HG02970 (cell line): ENCODE measurements around the gene SLF1.

Experiments used
- ATAC-seq: cut with Tn5 transposase; IDR thresholded peaks from one replicate; pipeline ENCODE4 v1.9.1; 2021; ENCODE audit warnings: mild to moderate bottlenecking, moderate library complexity, moderate number of reproducible peaks; ENCODE audit not compliant: unreplicated experiment, low FRiP score

Gene SLF1

DNA sequence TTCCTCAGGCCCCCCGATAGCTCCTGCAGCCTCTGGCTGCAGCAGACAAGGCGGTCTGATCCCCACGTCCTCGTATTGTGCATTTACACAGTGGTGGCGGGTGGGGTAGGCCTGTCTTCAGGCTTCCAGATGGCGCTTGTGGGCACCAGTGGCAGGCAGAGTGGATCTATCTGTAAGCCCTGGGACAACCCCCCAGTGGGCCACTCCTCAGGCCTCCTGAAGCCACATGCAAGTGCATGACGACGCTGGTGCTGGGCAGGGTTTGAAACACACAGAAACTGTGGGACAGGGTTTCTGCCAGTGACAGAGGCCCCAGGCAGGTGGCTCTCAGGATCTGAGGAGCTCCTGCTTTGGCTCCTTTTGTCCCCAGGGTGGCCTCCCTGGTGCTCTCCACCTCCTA lies 42.0 kb downstream of the SLF1 start:
- ATAC-seq, result no peak

DNA sequence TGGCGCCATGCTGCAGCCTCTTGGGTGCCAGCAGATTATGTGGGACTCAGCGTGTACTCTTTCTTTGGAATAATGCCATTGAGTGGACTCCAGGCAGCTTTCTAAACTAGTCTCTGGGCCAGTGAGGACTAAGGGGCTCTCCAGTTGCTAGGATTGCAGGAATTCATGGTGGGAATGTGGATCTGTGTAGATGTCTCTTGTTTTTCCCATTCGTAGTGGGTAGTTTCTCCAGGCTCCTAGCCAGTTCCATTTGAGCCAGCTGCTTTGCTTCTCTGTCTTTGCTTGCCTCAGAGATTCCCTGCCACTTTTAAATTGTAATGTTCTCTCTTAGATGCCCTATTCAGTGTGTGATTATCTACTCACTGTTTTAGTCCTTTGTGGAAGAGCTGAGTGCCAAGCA lies 42.6 kb downstream of the SLF1 start:
- no peak for ATAC-seq

DNA sequence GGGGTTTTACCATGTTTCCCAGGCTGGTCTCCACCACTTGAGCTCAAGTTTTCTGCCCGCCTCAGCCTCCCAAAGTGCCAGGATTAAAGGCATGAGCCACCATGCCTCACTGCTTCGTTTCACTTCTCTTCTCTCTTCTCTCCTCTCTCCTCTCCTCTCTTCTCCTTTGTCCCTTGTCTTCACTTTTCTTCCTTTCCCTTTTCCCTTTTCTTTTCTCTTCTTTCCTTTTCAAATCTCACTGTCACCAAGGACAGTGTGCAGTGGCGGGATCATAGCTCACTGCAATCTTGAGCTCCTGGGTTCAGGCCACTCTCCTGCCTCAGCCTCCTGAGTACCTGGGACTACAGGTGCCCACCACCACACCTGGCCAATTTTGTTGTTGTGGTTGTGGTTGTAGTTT lies 49.5 kb downstream of the SLF1 start:
- ATAC-seq, result no peak

GRCh38 chr5:94670726-94671125 lies 52.3 kb downstream of the SLF1 start:
- no peak for ATAC-seq

GRCh38 chr5:94672746-94673145 lies 54.3 kb downstream of the SLF1 start:
- ATAC-seq, result no peak

GRCh38 chr5:94674490-94675382 lies 56.3 kb downstream of the SLF1 start:
- no peak for ATAC-seq

- no peak for ATAC-seq
These were observed 57.6 kb downstream of the SLF1 start for GRCh38 chr5:94675965-94676618.

- ATAC-seq, result no peak
These were observed 64.5 kb downstream of the SLF1 start for GRCh38 chr5:94682814-94683520.

- ATAC-seq, result no peak
These were observed 71.4 kb downstream of the SLF1 start for GRCh38 chr5:94689908-94690307.

GRCh38 chr5:94690778-94691177 lies 72.3 kb downstream of the SLF1 start:
- ATAC-seq, result no peak

DNA sequence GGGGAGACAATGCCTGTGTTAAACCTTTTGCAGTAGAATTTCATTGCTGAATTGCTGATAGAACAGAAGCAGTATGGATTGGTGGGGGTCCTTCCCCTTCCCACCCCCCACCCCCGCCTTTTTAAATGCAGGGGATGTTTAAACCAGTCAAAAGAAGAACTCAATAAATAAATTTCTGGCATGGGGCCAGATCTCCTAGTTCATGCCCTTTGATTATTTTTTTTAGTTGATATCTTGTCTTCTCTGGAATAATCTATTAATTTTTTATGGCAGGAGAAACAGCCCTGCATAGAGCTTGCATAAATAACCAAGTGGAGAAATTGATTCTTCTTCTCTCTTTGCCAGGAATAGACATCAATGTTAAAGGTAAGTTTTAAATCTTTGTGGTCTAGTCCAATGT lies 72.8 kb downstream of the SLF1 start:
- ATAC-seq, result no peak

GRCh38 chr5:94691949-94692348 lies 73.5 kb downstream of the SLF1 start:
- no peak for ATAC-seq

GRCh38 chr5:94692581-94692980 lies 74.1 kb downstream of the SLF1 start:
- no peak for ATAC-seq

DNA sequence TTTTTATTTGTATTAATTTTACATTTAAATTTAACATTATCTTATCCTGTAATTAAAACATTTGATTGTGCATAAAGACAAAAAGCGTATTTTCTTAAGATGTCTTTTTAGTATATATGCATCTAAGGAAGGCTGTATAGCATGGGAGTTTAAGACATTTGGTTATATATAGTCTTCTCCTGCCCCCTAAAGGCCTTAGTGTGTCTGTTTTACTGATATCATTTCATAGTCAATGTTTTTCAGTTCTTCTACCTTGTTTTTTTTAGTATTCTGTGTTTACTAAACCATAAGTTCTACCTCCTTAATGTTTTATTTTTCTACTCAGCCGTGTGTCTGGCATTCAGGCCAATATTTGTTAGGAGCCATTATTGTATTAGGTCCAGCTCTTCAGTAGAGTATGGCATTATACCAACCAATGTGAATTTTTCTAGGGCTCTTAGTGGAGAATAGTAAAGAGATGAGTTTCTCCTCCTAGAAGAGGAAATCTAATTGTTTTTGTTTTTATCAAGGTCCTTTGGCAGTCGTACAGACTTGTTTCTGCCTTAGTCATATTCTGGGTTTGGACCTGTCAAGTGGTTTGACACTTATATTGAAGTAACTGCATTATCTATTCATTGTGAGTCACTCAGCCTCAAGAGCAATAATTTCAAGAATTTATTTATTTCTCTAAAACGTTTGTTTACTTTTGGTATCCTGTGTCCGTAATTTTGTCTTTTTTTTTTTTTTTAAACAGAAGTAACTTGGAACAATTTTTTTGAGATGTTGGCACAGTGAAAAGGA lies 74.8 kb downstream of the SLF1 start:
- no peak for ATAC-seq

GRCh38 chr5:94693845-94694370 lies 75.4 kb downstream of the SLF1 start:
- no peak for ATAC-seq

- ATAC-seq, result no peak
These were observed 76.2 kb downstream of the SLF1 start for GRCh38 chr5:94694671-94695070.

- no peak for ATAC-seq
These were observed 79.7 kb downstream of the SLF1 start for GRCh38 chr5:94698197-94698596.

DNA sequence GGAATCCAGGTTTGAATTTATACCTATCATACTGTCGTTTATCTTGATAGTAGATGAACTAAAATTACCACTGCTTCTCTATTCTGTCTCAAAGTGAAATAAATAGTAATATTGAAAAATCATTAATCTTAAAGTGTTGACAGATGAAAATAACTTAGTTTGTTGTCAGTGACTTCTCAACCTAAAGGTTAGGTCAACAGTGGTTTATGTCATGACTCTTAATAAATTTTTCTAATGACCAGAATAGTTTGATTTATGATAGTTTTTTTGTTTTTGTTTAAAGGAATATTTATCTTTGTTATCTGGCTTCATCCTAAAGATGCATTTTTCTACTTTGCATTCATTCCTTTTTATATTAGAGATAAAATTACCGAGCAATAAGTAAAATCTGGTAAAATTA lies 81.1 kb downstream of the SLF1 start:
- ATAC-seq, result no peak

DNA sequence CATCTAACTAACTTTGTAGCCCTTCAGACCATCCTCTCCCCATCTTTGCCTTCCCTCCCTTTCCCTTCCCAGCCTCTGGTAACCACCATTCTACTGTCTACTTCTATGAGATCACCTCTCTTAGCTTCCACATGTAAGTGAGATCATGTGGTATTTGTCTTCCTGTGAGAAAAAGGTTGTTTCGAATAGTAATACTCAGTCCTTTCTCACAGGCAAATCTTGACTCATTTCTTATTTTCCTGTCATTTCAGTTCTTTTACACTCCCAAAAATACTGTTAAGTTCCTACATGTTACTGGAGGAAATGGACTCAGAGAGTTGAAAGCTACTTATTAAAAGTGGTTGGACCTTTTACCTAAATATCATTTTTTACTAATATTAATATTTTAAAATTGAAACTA lies 82.1 kb downstream of the SLF1 start:
- no peak for ATAC-seq

DNA sequence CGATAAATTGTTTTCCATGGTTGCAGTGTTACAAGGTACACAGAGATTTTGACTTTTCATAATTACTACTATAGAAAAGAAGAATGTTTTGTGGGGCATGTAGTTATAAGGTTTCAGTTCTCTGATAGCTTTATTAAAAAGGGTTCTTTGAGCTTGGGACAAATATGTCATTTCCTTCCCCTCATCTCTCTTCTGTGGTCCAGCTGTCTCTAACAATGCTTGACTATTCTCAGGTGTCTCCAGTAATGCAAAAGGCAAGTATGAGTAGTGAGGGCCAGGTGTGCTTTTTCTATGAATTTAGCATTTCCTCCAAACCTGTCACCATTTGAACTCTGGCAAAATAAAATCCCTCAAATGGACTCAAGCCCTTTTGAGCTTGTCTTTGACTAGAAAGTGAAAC lies 84.3 kb downstream of the SLF1 start:
- peak; percentile 69 for ATAC-seq
